Spinal cord (tissue), 10 donors: Measurements from ENCODE around the gene ENAH. TPM values are rescaled to one million over a fixed set of nuclear protein-coding genes. Genes with fewer than 3 reads are reported as not detected.
A peak's percentile ranks its signal among the peaks of the same experiment; 100 is the strongest.

Experiments used
- DNase-seq, 6 donors: peaks; one replicate each; pipeline versions ENCODE4 v3.0.0 to v3.0.0-alpha.2; 2013 to 2015; ENCODE audit warnings: low spot score in 6 of 6, low read depth in 4 of 6
- H3K27ac ChIP-seq: one replicate; pipeline ENCODE4 v1.5.1; 2013; ENCODE audit warnings: low read depth, low read length, control low read depth
- H3K27me3 ChIP-seq: one replicate; pipeline ENCODE4 v1.6.1; 2013; ENCODE audit warnings: low read length; ENCODE audit not compliant: control insufficient read depth, insufficient read depth
- H3K36me3 ChIP-seq: one replicate; pipeline ENCODE4 v1.6.1; 2013; ENCODE audit warnings: low read length; ENCODE audit not compliant: control insufficient read depth, insufficient read depth
- H3K4me1 ChIP-seq: one replicate; pipeline ENCODE4 v1.6.1; 2013; ENCODE audit warnings: low read length; ENCODE audit not compliant: control insufficient read depth, insufficient read depth
- H3K4me3 ChIP-seq: one replicate; pipeline ENCODE4 v1.5.1; 2013; ENCODE audit warnings: low read depth, low read length, control low read depth
- H3K9me3 ChIP-seq: one replicate; pipeline ENCODE4 v1.6.1; 2013; ENCODE audit warnings: low read length; ENCODE audit not compliant: control insufficient read depth, insufficient read depth
- WGBS: methylation state at CpG from one replicate; pipeline ENCODE4 v1.1.5; 2013; ENCODE audit warnings: missing lambda C conversion rate; ENCODE audit not compliant: insufficient coverage; 5-methylcytosine and 5-hydroxymethylcytosine counted together
- polyA plus RNA-seq, 2 donors: library from polyadenylated mRNA; unstranded; fragments of 120-200 nt; gene quantifications; one replicate each; pipeline ENCODE4 v1.2.1, GENCODE V29; 2013; ENCODE audit not compliant: insufficient read length in 2 of 2
- total RNA-seq, 2 donors: library from RNA; depleted of rRNA in 1 of 2; stranded (reverse); fragments of 120-200 nt in 1 of 2; fragments of >200 nt in 1 of 2; gene quantifications; one replicate each; pipeline versions ENCODE4 v1.2.3 to v1.2.4, GENCODE V29; 2013 to 2014
- donor health status: healthy.

ENAH gene
- total and polyA plus RNA-seq, 4 donors = 78.8 to 129 (median 88.9) TPM

DNA sequence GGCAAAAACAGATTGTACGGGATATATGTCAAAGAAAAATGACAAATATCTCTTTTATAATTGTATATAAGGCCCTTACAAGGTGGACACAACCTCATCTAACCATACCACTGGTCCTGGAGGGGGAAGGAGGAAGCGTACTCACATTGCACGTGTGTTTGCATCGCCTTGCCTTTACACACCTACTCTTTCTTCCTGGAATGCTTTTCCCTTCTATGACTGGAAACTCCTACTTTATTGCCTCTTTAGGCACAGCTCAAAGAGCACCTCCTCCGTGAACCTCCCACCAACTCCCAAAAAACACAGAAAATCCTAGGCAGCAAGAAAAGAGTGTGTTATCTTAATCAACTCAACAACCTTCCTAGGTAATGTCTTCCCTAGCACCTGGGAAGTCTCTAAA lies 125.3 kb downstream of the ENAH start:
- WGBS = 88% methylated on average over 1 of the region's 5 CpGs
- Histone ChIP-seq H3K36me3 (no peaks in the 10 kb centered on the region), H3K27me3 (no peaks in the 10 kb centered on the region), H3K4me1 (no peaks in the 10 kb centered on the region), H3K9me3 (no peaks in the 10 kb centered on the region), H3K27ac (no peak overlapping the region), H3K4me3 (no peak overlapping the region)
- DNase-seq = no peak

DNA sequence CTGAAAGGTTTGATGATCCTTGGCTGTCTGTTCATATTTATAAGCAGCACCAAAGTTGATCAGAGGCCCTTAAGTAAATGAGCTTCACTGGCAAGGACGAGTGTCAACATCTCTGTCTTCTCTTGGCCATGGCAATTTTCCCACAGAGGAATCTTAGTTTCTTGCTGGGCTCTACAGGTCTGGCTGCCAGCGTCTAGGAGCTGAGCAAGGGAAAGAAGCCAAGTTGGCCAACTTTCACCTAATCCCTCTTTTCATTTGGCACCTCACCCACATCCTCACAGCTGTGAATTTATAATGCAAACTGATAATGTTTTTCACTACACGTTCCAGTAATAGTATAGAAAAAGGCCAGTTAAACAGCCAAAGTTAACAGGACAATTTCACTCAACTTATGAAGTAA lies 126.0 kb downstream of the ENAH start:
- WGBS = 33% methylated on average over 1 of the region's 3 CpGs
- H3K27ac ChIP-seq = no peak overlapping the region
- no peaks in the 10 kb centered on the region for H3K4me1 ChIP-seq
- no peaks in the 10 kb centered on the region for H3K27me3 ChIP-seq
- H3K9me3 ChIP-seq = no peaks in the 10 kb centered on the region
- no peak overlapping the region for H3K4me3 ChIP-seq
- peak in 5 of 6 donors; percentile 24 to 89 (median 33) for DNase-seq
- no peaks in the 10 kb centered on the region for H3K36me3 ChIP-seq

DNA sequence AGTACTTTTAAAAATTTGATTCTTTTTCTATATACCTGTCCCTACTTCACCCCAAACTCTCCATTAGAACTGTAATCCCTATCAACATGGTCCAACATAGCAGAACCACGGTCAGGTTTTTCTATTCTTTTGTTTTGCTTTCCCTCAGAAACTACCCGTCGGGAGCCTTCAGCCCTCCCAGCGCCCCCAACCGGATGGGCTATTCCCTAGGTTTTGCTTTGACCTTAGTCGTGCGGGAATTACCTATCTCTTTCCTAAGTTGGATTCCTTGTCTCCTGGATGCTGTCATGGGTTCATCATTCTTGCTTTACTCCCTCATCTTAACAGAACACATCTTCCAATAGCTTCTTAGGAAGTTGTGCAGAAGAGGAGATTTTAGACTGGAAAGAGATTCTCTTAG lies 127.5 kb downstream of the ENAH start:
- no peaks in the 10 kb centered on the region for H3K36me3 ChIP-seq
- no peak overlapping the region for H3K27ac ChIP-seq
- no peak overlapping the region for H3K4me3 ChIP-seq
- no peaks in the 10 kb centered on the region for H3K4me1 ChIP-seq
- 100% methylated on average over 7 of the region's 7 CpGs for WGBS
- no peaks in the 10 kb centered on the region for H3K9me3 ChIP-seq
- DNase-seq = no peak
- no peaks in the 10 kb centered on the region for H3K27me3 ChIP-seq

DNA sequence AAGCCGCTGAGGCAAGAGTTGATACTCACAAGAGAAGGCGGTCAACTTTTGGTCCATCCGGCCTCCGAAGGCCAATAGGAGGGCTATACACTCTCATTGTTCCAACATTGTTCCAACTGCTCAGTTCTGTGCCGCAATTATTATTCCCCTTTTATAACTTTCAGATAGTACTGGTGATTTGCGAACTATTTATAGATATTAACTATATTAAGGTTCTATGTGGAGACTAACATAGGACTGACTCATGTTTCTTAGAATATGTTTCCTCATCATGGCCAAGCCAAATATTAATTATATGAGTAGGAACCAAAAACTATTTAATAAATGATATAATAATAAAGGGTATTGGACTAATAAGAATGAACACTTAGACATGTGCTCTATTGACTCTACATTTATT lies 128.4 kb downstream of the ENAH start:
- no peak for DNase-seq
- Histone ChIP-seq H3K36me3 (no peaks in the 10 kb centered on the region), H3K9me3 (no peaks in the 10 kb centered on the region), H3K27me3 (no peaks in the 10 kb centered on the region), H3K4me3 (no peak overlapping the region), H3K27ac (no peak overlapping the region), H3K4me1 (no peaks in the 10 kb centered on the region)
- WGBS = 100% methylated on average over 2 of the region's 6 CpGs

DNA sequence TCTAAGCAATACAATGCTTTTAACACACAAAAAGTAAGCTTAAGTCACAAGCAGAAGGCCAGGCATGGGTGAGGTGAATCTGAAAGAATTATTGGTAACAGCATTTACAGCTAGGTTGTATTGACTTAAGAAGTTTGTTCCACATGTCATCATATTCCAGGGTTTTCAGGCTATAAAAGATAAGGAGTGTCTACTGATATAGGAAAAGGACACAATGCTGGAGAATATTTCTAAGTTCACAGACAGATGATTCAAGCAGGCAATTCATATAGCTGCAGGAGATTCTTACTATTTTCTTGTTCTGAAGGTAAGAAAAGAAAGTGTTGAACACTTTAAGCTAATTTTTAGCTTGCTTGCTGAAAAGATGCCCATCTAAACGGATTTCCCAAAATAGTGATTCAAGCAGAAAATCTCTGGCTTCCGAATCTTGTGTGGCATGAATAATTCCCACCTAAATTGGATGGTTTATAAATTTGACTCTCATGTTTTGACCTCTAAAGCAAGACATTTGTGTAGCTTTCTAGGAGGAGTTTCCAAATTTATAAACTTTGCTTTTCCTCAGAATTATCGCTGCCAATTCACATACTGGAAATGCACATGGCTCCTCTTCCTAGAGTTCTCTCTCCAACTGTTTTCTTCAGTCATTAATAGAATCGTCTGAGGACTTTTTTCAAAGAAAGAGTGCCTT lies 129.5 kb downstream of the ENAH start:
- WGBS = 72% methylated on average over 2 of the region's 4 CpGs

DNA sequence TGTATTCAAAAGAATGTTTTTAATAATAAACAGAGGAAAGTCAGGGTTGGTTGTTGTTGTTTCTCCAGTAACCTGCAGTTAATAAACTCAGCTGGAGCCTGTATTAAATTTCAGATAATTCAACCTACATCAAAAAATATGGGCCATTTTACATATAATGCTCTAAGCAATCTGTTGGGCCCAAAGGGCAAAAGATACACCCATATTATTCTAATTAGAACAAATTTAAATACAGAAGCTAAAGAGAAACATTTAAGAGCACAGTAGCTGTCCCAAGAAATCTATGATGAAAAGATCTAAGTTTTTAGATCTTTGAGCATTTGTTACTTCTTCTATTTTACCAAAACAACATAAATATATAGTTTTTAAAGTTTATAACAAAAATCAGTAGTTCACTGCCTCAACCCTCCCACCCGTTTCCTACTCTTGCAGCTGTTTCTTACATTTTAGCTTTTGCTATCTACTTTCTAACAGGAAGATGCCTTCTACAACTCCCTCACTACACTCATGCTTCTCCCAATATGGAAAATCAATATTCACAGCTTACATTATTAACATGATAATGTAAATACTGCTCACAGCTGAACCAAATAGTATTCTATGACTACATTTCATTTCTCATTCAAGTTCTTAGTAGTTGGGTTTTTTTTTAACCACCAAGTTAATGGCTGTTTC lies 130.2 kb downstream of the ENAH start:
- Histone ChIP-seq H3K4me1 (peaks cover 3% of the 10 kb centered on the region), H3K36me3 (peaks cover 6% of the 10 kb centered on the region), H3K9me3 (no peaks in the 10 kb centered on the region), H3K27ac (no peak overlapping the region), H3K4me3 (no peak overlapping the region), H3K27me3 (no peaks in the 10 kb centered on the region)
- no peak for DNase-seq
- WGBS = 71% methylated on average over 1 of the region's 1 CpG

More for the DNA sequence above, 129.5 kb downstream of the ENAH start:
- Histone ChIP-seq H3K4me1 (peaks cover 3% of the 10 kb centered on the region), H3K27ac (no peak overlapping the region), H3K9me3 (no peaks in the 10 kb centered on the region), H3K36me3 (peaks cover 5% of the 10 kb centered on the region), H3K27me3 (no peaks in the 10 kb centered on the region), H3K4me3 (no peak overlapping the region)
- peak in 1 of 6 donors; percentile 62 for DNase-seq

DNA sequence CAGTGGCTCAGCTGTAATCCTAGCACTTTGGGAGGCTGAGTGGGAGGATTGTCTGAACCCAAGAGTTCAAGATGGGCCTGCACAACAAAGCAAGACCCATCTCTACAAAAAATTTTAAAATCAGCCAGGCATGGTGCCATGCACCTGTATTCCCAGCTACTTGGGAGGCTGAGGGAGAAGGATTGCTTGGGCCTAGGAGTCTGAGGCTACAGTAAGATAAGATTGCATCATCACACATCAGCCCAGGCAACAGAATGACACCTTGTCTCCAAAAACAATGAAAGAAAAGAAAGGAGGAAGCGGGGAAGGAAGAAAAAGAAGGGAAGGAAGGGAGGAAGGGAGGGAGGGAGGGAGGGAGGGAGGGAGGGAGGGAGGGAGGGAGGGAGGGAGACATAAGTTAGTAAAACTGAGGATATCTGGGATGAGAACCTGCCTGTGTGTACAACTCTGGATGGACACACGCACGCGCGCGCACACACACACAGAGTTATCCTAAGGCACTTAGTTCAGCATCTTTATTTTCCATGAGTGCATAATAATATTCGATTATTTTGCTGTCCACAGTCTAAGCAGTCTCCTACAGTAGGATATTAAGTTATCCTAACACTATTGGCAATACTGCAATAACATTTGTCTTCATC lies 132.2 kb downstream of the ENAH start:
- Histone ChIP-seq H3K36me3 (peaks cover 17% of the 10 kb centered on the region), H3K4me1 (peaks cover 3% of the 10 kb centered on the region), H3K4me3 (no peak overlapping the region), H3K9me3 (no peaks in the 10 kb centered on the region), H3K27me3 (no peaks in the 10 kb centered on the region), H3K27ac (no peak overlapping the region)
- WGBS = 100% methylated on average over 5 of the region's 7 CpGs
- no peak for DNase-seq

DNA sequence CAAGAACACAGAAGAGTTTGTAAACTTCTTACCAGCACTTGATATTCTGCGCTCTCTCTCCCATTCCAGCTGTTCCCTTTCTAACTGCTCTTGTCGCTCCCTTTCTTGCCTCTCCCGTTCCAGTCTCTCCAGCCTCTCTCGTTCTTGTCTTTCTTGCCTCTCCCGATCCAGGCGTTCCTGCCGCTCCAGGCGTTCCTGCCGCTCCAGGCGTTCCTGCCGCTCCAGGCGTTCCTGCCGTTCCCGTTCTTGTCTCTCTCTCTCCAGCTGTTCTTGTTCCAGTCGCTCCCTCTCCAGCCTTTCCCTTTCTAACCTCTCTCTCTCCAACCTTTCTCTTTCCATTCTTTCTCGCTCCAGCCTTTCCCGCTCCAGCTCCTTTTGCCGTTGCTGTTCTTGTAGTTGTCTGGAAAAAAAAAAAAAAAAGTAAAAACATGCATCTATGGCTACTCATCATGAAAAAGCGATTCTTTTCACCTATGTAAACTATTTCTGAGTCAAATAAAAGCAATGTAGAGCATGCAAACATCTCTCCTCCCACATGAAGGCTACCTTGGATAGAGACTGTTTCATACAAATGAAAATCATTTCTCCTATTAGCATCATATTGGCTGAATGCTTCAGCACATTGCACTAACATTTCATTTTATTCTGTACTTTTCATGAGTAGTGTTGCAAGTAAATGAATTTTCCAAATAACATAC lies 133.6 kb downstream of the ENAH start:
- Histone ChIP-seq H3K27me3 (no peaks in the 10 kb centered on the region), H3K4me3 (no peak overlapping the region), H3K36me3 (peaks cover 17% of the 10 kb centered on the region), H3K9me3 (no peaks in the 10 kb centered on the region), H3K27ac (no peak overlapping the region), H3K4me1 (peaks cover 3% of the 10 kb centered on the region)
- DNase-seq = no peak
- 86% methylated on average over 14 of the region's 19 CpGs for WGBS

DNA sequence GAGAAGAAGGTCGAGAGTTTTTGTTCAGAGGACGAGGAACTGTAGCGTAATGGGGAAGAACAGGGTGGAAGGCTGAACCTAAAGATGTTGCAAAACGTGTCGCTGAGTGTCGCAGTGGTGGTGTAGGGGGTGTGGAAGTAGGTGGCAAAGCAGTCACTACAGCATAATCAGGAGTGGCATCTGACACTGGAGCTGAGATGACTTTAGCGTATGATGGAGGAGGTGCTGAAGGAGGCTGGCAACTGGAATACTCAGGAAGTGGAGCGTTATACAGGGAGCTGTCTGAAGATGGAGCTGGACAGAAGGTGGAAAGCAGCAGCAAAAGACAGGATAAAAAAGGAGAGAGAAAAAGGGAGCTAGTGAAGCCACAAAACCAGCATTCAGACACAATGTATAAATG lies 135.2 kb downstream of the ENAH start:
- DNase-seq = no peak
- Histone ChIP-seq H3K36me3 (peaks cover 20% of the 10 kb centered on the region), H3K4me3 (no peak overlapping the region), H3K27ac (no peak overlapping the region), H3K27me3 (no peaks in the 10 kb centered on the region), H3K4me1 (peaks cover 3% of the 10 kb centered on the region), H3K9me3 (no peaks in the 10 kb centered on the region)
- 91% methylated on average over 7 of the region's 8 CpGs for WGBS
